GM20431 (cell line): ENCODE data around the gene KLK11.

ENCODE experiments used
- in situ Hi-C: fragments of 300-500 bp; cut with MseI, MboI; formaldehyde crosslinking; loops from one replicate; pipeline ENCODE4 v1.15.0; 2020; ENCODE audit warnings: low sequenced_read_pairs; ENCODE audit not compliant: unreplicated experiment

Gene KLK11

GRCh38 chr19:51030631-51031030 lies 4.2 kb upstream of the KLK11 start:
- in situ Hi-C loops = no loop called here

DNA sequence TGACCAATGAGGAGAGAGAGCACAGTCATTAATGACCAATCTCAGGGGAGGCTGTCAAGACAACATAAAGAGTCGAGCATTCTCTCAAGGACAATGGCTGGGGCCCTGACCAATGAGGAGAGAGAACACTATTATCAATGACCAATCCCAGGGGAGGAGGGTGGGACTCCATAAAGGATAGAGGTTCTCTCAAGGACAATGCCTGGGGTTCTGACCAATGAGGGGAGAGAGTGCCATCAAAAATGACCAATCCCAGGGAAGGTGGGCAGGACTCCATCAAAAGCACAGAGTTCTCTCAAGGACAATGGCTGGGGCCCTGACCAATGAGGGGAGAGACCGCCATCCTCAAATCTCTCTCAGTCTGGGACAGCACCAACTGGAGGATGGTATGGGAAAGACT lies 3.3 kb upstream of the KLK11 start:
- in situ Hi-C loops = no loop called here

GRCh38 chr19:51027873-51028272 lies 1.5 kb upstream of the KLK11 start:
- in situ Hi-C loops = no loop called here

DNA sequence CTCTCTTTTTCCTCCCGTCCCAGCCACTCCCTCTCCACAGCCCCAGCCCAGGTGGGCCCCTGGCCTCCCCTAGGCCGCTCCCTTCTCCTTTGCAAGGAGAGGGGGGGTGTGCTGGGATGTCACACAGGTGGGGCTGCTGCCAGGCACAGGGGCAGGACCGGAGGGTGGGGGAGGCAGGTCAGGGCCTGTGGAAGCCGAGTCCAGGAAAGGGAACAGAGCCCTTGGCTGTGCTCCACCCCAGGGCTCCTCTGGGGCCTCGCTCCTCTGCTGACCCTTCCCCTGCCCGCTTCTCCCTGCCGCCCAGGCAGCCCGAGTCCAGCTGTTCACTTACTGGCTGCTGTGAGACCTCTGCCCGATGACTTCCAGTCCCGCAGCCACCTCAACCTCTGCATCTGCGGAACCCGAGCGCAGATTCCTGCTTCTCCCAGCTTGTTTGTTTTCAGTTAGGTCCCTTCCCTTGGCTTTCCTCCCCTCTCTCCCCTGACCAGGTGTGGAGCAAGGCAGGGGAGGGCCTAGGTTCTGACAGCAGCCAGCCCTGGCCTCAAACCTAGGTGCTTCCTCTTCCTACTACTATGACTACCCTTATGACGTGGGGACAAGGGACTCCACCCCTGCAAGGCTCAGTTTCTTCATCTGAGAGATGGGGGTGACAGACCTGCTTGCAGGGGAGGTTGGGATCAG lies 850 bp upstream of the KLK11 start:
- in situ Hi-C loops = no loop called here

DNA sequence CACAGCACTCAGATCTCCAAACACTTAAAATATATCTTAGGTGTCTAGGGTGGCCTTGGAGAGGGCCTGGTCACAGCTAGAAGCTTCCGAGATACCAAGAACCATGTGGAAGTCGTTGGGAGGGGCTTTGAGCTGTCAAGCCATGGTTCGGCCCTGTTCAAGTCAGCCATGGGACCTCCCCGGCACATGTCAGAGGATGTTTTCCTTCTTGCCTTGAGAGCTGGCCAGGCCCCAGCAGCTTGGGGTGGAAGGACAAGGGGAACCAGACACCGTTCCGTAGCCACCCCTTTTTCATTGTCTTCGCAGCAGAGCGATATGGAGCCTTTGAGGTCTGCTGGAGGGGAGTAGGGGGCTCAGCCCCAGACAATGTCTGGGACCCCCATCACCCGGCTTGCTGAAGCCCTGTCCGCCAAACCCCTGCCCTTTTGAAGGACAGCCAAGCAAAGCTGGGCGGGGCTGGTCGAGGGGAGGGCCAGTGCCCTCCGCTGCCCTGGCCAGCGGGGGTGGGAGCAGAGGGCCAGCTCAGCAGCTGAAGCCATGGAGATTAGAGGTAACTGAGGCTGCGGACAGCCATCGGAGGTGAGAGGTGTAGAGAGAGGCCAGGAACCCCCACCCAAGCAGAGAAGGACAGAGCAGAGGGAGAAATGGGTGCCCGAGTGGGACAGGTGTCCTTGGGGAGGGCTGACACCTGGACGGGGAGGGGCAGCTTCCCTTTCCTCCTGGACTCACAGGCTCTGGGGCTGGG lies 435 bp downstream of the KLK11 start:
- in situ Hi-C loops = no loop called here

DNA sequence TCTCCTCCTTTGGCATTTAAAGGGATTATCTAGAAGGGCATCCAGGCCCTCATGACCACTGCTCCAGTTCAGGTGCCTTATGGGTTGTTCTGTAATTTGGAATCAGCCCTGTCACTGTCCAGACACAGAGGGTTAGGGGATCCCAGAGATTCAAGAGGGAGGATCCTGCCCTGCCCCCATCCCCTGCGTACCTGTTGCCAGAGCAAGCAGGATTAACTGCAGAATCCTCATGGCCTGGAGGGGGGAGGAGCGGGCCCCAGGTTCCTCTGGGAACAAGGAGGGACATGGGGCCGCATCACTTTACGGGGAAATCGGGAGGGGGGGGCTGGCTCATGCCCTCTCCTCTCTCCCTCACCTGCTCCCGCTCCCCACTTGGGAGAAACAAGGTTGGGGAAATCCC lies 1.0 kb downstream of the KLK11 start:
- in situ Hi-C loops = no loop called here

GRCh38 chr19:51024924-51025323 lies 1.5 kb downstream of the KLK11 start:
- in situ Hi-C loops = no loop called here

DNA sequence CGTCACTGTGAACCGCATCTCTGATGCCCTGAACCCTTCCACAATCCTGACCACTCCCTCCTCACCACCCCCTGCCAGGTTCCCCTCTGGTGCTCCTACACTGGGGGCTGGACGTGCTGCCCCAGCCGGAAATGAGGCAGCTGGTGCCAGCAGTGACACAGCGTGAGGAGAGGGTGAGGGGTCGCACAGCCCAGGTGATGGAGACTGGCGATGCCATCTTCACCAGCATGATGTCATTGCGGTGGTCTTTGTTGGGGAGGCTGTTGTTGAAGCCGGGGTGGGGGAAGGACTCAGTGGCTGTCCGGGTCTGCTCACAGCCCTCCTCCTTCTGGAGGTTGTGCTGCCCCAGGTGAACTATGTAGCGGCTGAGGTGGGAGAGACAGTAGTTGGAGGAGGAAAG lies 2.5 kb downstream of the KLK11 start:
- in situ Hi-C loops = no loop called here

GRCh38 chr19:51022526-51022925 lies 3.9 kb downstream of the KLK11 start:
- in situ Hi-C loops = no loop called here

DNA sequence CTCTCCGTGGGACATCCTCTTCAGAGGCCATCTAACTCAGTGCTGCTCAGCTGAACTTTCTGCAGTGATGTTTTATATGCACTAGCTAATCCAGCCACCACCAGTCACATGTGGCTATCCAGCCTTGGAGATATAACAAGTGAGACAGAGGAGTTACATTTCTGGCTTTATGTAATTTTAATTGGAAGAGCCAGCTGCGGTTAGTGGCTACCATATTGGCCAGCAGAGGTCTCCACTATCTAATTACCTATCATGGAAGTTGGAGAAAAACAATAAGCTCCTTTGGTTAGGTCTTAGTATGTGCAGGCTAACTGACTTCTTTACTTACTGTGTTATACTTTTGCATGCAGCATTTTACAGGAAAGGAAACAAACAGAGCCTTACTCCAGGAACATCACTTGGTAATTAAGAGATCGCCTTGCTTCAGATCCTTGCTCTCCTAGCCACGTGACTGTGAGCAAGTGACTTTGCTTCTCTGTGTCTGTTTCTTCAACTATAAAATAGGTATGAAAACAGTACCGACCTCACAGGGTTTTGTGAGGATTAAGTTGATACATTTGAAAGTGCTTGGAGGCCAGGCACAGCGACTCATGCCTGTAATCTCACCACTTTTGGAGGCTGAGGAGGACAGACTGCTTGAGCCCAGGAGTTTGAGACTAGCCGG lies 5.3 kb downstream of the KLK11 start:
- in situ Hi-C loops = no loop called here

DNA sequence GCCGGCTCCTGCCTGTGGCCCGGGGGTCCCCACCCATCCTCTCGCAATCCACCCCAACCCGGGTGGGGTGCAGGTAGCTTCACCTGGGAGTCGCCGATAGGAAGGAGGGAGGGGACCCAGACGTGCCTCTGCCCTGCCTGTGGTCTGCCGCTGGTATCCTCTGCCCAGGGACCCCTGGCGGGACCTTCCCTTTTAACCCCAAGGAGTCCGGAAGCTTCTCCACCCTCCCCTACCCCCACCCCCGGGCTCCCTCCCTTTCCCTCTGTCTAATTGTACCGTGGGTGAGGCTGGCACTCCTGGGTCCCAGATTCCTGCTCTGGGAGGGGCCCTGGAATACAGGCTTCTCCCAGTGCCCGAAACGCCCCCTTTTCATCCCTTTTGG lies 6.9 kb downstream of the KLK11 start, which contains the start of gene KLK10:
KLK10 (minus strand) TSS at position 166 of the 382 bp plus-strand sequence. CDS start 579 bp downstream, outside the sequence.
- in situ Hi-C loops = no loop called here

GRCh38 chr19:51018745-51019543 lies 7.5 kb downstream of the KLK11 start:
- in situ Hi-C loops = no loop called here

DNA sequence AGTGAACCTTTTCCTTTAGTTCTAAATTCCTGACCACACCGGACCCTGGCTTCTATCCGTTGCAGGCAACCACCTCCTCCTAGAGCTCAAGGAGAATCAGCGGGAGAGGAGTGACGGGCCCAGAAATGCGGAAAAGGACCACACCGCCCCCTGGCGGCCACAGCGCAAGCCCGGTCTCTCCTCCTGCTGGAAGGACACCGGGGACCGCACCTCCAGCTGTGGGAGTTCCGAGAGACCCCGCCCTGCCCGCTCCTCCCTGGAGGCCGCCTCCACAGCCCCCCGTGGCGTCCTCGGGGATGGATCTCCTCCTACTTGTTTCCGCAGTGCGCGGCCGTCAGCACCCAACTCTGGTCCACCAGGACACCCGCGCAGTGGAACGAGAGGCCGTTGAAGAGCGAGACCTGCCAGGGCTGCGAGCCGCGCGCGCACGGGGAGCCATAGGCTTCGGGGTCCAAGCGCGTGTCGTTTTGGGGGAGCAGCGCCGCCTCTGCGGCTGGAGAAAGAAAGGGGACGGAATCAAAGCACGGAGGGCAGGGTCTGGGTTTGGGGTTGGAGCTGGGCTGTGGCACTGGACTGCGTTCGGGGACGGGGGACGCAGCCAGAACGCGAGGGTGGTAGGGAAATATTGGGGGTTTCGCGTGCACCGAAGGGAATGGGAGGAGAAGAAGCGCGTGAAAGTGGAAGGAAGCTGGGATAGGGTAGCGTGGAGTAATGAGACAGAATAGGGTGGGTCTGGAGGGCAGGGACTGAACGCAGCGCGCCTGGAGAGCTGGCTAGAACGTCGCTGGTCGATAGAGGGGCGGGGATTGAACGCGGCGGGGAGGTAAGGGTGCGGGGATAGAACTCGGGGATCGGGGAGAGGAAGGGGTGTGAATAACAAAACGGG lies 9.4 kb downstream of the KLK11 start:
- in situ Hi-C loops = no loop called here

DNA sequence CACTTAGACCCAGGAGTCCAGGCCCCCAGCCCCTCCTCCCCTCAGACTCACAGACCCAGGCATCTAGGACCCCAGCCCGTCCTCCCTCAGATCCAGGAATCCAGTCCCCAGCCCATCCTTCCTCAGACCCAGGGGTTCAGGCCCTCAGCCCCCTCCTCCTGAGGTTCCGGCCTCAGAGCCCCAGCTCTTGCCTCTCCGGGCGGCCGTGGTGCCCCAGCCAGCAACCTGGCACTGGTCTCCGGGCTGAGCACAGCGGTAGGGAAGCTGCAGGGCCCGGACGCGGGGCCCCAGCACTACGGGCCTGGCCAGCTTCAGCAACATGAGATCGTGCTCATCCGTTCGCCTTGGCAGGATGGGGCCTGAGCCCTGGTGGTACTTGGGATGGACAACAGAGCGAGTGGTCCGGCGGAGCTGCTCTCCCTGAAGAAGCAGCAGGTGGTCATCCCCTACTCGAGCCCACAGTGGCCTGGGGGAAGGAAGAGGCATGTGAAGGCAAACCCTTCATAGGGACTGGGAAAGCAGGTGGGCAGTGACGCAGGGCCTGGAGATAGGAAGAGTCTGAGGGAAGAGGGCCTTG lies 10.6 kb downstream of the KLK11 start:
- in situ Hi-C loops = no loop called here

GRCh38 chr19:51014242-51014641 lies 12.2 kb downstream of the KLK11 start:
- in situ Hi-C loops = no loop called here

- in situ Hi-C loops = no loop called here
Observed at GRCh38 chr19:51012661-51013190, 13.7 kb downstream of the KLK11 start.

GRCh38 chr19:51010066-51010795 lies 16.2 kb downstream of the KLK11 start:
- in situ Hi-C loops = no loop called here
